NOMO-1 treated with DMSO at 0.1 percent for 48 hours (cell line): ENCODE measurements around the gene MAP4.
"Not testable (repeated sequence)": the region's sequence is repeated elsewhere in the genome, so short reads cannot be mapped to it uniquely, and the experiment has no call there.

Source experiments
- DNase-seq: peaks from one replicate; lab custom pipeline; 2025; ENCODE audit not compliant: unreplicated experiment; lab: John Stamatoyannopoulos, UW

Gene MAP4

GRCh38 chr3:48016301-48016973 lies at the start of gene MAP4:
Gene MAP4, minus strand, starts transcription at chr3:48016416. Its CDS starts 17,556 bp downstream, at chr3:47998860.
- no peak for DNase-seq

- DNase-seq, result no peak
Observed at GRCh38 chr3:48065035-48065434, 48.8 kb upstream of the MAP4 start.

- no peak for DNase-seq
Observed at GRCh38 chr3:48064292-48064829, 48.1 kb upstream of the MAP4 start.

- not testable (repeated sequence) for DNase-seq
Observed at GRCh38 chr3:48061586-48061985, 45.4 kb upstream of the MAP4 start.

- DNase-seq, result no peak
Observed at GRCh38 chr3:48058091-48058490, 41.9 kb upstream of the MAP4 start.

GRCh38 chr3:48057521-48057920 lies 41.3 kb upstream of the MAP4 start:
- DNase-seq, result no peak

- no peak for DNase-seq
Observed at GRCh38 chr3:48047841-48048464, 31.7 kb upstream of the MAP4 start.

- no peak for DNase-seq
Observed at GRCh38 chr3:48042071-48042760, 26.0 kb upstream of the MAP4 start.

GRCh38 chr3:48039487-48040190 lies 23.4 kb upstream of the MAP4 start:
- DNase-seq, result peak; percentile 22

- no peak for DNase-seq
Observed at GRCh38 chr3:48038971-48039481, 22.8 kb upstream of the MAP4 start.

GRCh38 chr3:48034000-48034516 lies 17.8 kb upstream of the MAP4 start:
- DNase-seq, result no peak

- DNase-seq, result no peak
Observed at GRCh38 chr3:48030188-48030587, 14.0 kb upstream of the MAP4 start.

GRCh38 chr3:48026951-48027908 lies 11.0 kb upstream of the MAP4 start:
- no peak for DNase-seq

- DNase-seq, result no peak
Observed at GRCh38 chr3:48026098-48026497, 9.9 kb upstream of the MAP4 start.

- DNase-seq, result no peak
Observed at GRCh38 chr3:48024401-48024800, 8.2 kb upstream of the MAP4 start.

- no peak for DNase-seq
Observed at GRCh38 chr3:48023377-48023776, 7.2 kb upstream of the MAP4 start.

- DNase-seq, result no peak
Observed at GRCh38 chr3:48022178-48022577, 6.0 kb upstream of the MAP4 start.

- no peak for DNase-seq
Observed at GRCh38 chr3:48018841-48019240, 2.6 kb upstream of the MAP4 start.

- no peak for DNase-seq
Observed at GRCh38 chr3:48015431-48016180, 610 bp downstream of the MAP4 start.
